GM18861 (cell line): Measurements from ENCODE around the gene TRAF7.

ENCODE experiments used
- ATAC-seq: cut with Tn5 transposase; IDR thresholded peaks from one replicate; pipeline ENCODE4 v1.9.1; 2021; ENCODE audit not compliant: unreplicated experiment

TRAF7 gene

DNA sequence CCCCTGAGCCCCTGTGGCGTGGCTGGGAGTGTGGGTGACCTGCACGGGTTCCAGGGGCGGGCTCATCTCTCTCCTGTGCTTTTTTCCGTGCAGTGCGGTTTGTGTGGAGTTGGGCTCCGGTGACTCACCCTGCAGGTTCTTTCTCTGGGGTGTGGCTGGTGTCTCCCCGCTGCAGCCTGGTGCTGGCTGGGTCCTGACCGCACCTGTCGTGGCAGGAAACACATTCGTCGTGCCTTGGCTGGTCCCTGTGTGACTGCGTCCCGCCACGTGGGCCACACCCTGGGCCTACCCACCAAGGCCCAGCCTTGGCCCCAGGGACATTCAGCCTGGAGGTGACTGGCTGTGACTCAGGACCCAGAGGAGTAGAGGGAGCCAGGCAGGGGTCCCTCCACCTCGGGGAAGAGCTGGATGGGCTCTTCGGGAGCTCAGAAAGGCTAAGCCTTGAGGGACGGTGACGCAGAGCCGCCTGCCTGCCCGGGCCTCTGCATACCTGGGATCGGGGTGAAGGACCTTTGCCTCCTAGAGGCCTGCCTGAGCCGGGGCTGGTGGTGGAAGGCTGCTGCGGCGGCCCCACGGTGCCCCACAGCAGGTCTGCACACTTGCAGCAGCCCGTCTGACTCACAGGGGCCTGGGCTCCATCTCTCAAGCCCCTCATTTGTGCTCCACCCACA lies 7.8 kb downstream of the TRAF7 start:
- no peak for ATAC-seq

DNA sequence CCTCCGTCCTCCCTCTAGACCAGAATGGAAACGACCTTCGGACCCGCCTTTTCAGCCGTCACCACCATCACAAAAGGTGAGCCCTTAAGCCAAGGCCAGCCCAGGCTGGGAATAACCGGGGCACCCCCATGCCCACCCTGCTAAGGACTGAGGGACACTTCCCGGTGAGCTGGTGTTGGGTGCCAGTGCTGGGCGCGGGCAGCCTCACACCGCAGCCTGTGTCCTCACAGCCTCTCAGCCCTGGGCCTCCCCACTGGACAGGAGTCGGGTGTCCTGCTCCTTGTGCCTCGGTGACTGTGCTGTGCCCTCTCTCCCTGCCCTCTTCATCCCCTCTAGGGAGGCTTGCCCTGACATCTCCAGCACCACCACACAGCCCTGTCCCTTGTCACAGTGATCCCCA lies 10.3 kb downstream of the TRAF7 start:
- ATAC-seq: no peak

DNA sequence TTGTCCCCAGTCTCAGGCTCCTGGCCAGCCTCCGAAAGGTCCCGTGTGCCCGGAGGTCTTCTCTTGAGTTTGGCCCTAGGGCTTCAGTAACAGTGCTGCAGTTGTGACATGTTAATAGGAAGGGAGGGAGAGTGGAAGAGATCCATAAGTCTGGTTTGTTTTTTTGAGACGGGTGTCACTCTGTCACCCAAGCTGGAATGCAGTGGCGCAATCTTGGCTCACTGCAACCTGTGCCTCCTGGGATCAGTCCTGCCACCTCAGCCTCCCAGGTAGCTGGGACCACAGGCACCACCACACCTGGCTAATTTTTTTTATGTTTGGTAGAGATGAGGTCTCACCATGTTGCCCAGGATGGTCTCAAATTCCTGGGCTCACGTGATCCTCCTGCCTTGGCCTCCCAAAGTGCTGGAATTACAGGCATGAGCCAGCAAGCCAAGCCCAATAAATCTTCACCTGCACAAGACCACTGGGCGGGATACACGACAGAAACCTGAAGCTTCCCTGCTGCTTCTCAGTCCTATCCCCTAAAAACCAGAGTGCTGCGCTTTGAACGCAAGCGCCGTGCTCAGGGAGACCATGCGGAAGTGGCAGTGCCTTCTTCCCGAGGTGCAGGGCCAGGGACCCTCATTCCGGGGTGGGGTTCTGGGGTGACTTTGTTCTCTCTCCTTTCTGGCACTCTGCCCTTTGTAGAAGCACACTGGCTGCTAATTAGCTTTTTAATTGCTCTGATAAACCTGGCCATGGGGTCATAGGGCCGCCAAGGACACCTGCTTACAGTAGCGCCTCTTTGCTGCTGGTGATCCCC lies 10.9 kb downstream of the TRAF7 start:
- no peak for ATAC-seq

DNA sequence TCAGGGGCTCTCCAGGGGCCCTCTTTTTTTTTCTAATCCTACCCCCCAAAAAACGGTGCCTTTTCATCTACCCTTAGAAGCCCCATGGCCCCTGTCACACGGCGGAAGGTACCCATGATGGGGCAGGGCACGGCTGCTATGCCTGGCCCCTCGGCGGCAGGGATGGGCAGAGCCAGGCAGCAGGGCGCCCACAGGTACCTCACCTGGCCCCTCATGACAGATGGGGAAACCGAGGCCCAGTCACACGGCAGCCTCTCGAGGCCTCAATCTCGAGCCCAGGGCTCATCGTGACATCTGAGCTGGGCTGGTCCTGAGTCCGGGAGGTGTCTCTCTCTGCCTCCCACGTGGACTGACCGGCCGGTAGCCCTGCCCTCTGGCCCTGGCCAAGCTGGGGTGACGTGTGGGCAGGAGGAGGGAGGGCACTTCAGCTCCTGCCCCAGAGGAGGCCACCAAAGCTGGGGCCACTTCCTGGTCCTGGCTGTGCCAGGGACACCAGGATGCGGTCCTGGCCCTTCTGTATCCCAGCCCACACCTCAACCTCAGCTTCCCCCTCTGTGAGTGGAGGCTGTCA lies 11.6 kb downstream of the TRAF7 start:
- no peak for ATAC-seq

GRCh38 chr16:2170080-2170479 lies 14.5 kb downstream of the TRAF7 start:
- no peak for ATAC-seq

GRCh38 chr16:2170587-2171435 lies 15.2 kb downstream of the TRAF7 start:
- no peak for ATAC-seq

GRCh38 chr16:2171601-2172178 lies 16.1 kb downstream of the TRAF7 start:
- no peak for ATAC-seq

- ATAC-seq: no peak
Observed at GRCh38 chr16:2172688-2173335, 17.2 kb downstream of the TRAF7 start.

- no peak for ATAC-seq
Observed at GRCh38 chr16:2173366-2173765, 17.8 kb downstream of the TRAF7 start.

DNA sequence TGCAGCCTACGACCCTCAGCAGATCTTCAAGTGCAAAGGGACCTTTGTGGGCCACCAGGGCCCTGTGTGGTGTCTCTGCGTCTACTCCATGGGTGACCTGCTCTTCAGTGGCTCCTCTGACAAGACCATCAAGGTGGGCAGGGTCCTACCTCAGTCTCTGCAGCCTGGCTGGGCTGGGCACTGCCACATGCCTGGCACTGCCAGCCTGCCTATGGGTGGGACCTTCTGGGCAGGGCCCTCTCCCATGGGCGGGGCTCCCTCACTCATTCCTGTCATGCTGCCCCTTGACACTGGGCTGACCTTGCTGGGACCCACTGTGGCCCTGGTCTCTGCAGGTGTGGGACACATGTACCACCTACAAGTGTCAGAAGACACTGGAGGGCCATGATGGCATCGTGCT lies 18.3 kb downstream of the TRAF7 start:
- ATAC-seq: no peak

GRCh38 chr16:2174396-2175131 lies 19.0 kb downstream of the TRAF7 start:
- ATAC-seq: no peak

DNA sequence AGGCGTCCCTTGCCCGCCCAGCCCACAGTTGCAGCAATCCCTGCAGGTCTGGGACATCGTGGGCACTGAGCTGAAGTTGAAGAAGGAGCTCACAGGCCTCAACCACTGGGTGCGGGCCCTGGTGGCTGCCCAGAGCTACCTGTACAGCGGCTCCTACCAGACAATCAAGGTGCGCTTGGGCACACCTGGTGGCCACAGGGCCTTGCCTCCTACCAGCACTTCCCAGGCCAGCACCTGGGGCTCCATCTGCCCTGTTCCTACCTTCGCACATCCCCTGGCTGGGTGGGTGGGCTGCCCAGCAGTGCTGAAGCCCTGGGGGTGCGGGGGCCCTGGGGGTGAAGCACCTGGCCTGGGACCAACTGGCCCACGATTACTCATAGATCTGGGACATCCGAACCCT lies 19.9 kb downstream of the TRAF7 start:
- ATAC-seq: no peak

GRCh38 chr16:2176047-2176446 lies 20.5 kb downstream of the TRAF7 start:
- ATAC-seq: no peak

DNA sequence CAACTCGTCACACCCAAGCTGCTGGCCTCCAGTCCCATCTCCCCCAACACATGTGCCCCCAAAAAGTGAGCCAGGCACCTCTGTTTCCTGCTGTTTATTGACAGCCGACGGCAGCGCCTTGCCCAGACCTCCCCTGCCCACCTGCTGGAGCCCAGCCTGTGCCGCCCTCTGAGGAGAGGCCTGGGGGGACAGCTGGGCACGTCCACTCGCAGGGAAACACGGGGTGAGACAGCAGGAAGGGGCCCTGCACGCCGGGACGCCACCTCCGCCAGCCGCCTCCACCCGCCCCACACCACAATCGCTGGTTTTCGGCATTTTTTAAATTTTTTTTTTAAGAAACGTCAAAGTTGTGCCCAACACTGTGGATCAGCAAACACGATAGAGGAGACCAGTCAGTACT lies 21.5 kb downstream of the TRAF7 start:
- no peak for ATAC-seq

GRCh38 chr16:2177561-2177960 lies 22.0 kb downstream of the TRAF7 start:
- no peak for ATAC-seq

DNA sequence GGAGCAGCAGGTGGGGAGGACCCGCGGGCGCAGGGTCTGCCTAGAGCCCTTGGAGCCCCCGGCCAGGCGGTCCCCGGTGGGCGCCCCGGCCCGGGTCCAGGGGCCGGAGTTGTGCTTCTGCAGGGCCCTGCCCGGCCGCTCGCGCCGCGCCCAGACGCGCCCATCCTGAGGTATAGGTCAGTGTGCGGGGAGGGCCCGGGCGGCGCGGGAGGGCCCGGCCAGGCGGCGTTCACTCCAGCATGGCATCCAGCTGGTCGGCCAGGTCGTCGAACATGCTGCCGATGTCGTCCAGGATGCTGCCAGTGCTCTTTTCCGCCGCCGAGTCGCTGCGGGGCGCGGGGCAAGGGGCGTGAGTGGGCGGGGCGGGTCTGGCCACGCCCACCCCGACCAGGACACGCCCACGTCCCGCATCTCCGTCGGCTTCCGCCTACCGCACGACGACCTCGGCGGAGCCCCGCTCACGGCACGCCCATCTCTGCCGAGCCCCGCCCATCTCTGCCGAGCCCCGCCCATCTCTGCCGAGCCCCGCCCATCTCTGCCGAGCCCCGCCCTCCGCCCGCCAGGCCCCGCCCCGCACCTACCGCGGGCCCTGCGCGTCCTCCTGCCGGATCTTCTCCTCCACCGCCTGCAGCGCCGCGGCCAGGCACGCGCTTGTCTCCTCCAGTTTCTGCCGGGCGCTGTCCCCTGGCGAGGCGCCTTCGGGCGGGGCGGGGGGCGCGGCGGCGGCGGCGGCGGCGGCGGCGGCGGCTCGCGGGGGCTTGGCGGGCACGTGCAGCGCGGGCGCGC lies 22.9 kb downstream of the TRAF7 start:
- ATAC-seq: no peak

GRCh38 chr16:2179107-2179501 lies 23.5 kb downstream of the TRAF7 start:
- no peak for ATAC-seq

DNA sequence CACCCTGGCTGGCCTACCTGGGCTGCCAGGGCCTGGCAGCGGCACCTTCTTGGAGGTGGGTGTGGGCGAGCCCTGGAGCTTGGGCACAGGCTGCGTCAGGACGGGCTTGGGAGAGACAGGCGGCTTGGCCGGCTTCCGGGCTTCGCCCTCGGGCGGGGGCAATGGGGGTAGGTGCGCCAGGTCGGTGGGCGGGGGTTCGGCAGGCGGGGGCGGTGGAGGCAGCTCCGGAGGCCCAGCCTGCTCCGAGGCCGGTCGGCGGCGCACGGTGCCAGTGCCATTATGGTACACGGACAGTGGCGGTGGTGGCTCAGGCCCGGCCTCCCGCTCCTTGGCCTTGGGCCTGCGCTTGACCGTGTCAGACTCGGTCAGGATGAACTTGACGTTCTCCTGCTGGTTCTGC lies 24.0 kb downstream of the TRAF7 start:
- ATAC-seq: no peak

DNA sequence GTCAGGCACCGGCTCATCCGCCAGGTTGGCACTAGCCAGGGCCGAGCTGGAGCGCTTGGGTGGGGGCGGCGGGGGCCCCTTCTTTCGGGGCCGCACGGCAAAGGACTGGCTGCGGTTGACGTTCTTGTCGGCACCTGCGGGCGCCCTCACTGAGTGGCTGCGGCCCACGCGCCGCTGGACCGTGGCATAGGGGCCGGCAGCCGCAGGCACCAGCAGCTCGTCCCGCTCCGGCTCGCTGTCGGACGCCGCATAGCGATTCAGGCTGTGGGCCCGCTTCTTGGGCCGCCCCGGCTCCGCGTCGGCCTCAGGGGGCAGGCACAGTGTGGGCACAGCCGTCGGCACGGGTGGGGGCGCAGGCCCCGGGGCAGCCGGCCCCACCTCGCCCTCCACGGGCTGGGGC lies 24.9 kb downstream of the TRAF7 start:
- no peak for ATAC-seq
